Measurements from ENCODE around the gene ELF1. TPM values are rescaled to one million over a fixed set of nuclear protein-coding genes. Genes with fewer than 3 reads are reported as not detected.

The ELF1 gene
- total and polyA plus RNA-seq, 8 donors, result 9.4 to 61.6 (median 36.7) TPM

DNA sequence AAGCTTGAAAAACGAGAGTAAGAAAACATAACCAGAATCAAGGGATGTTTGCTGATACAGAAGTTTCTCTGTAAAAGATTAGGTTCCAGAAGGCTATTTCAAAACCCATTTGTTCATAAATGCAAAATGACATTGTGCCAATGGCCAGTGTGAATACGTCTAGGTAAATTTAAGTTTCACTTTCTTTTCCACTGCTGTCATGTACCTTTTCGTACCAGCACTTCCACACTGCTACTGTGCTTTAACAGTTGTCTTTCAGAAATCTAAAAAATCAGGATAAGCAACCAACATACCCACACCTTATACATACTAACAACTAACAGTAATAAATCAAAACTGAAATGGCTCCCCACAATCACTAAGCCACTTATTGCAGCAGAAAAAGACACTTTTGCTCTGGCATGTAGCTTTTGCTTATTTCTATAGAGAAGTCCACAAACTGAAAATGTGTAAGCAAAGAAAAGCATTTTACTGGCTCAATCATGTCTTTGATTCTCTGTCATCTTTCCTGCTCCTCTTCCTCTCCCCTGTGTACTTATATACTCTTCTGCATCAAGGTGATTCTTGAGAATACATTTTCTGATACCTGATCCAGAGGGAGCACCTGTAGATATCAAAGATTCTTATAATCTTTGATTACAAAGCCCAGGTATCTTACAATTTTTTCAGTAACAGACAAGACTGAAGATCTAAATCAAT is 34.3 kb downstream of the ELF1 start:
- no peak for TF ChIP-seq CTCF (IDR thresholded peaks at IDR 0.05)
- ATAC-seq (peak in 3 of 4 donors; percentile 39 to 65 (median 55)), FAIRE-seq (peak; percentile 67), DNase-seq (no peak)
- intact Hi-C loops (cut with DNase I), result no loop called here
- peak overlapping the region in 2 of 4 donors; percentile 1 to 21 for H3K4me3 ChIP-seq
- H3K36me3 ChIP-seq, result no peaks in the 10 kb centered on the region
- WGBS, 2 donors, result 1 to 5% methylated on average over 3 of the region's 3 CpGs
- H3K4me1 ChIP-seq, result peaks cover 37 to 65% (median 60%) of the 10 kb centered on the region in 3 donors
- peak overlapping the region in 3 of 4 donors; percentile 1 to 83 (median 60) for H3K27ac ChIP-seq
- no peaks in the 10 kb centered on the region for H3K9me3 ChIP-seq
- no peaks in the 10 kb centered on the region for H3K27me3 ChIP-seq

- ATAC-seq, result no peak
- no peaks in the 10 kb centered on the region for H3K9me3 ChIP-seq
- no peaks in the 10 kb centered on the region for H3K27me3 ChIP-seq
- TF ChIP-seq CTCF (IDR thresholded peaks at IDR 0.05), result no peak
- H3K36me3 ChIP-seq, result no peaks in the 10 kb centered on the region
- peaks cover 37 to 64% (median 62%) of the 10 kb centered on the region in 3 donors for H3K4me1 ChIP-seq
- no peak for DNase-seq
- peak overlapping the region; percentile 1 to 83 (median 33) for H3K27ac ChIP-seq
- FAIRE-seq, result no peak
- peak overlapping the region in 2 of 4 donors; percentile 1 to 21 for H3K4me3 ChIP-seq
- intact Hi-C loops (cut with DNase I), result no loop called here
- 66 to 70% methylated on average over 4 of the region's 4 CpGs for WGBS, 2 donors
Measured at GRCh38 chr13:40983725-40984667, 35.1 kb downstream of the ELF1 start.

DNA sequence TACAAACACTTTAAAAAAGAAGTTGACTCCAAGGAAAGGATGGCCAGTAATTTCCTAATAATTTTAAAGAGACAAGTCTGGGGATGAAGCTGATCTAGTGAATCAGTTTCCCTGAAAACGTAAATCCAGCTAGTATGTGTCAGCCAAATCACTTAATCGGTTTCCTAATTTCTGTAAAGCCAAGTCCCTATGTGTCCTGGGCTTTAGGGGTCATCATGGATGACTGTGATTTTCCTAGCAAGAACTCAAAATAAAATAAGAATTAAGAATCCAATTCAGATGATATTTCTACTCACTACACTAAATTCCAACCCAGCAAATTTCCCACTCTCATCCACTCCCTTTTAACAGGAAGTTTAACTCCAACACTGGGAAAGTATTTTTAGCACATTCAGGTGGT is 35.9 kb downstream of the ELF1 start:
- peak overlapping the region in 1 of 4 donors; percentile 19 for H3K4me3 ChIP-seq
- DNase-seq, result no peak
- ATAC-seq, result peak in 2 of 4 donors; percentile 6 to 7
- peak overlapping the region in 3 of 4 donors; percentile 6 to 83 (median 60) for H3K27ac ChIP-seq
- no peak for TF ChIP-seq CTCF (IDR thresholded peaks at IDR 0.05)
- no peaks in the 10 kb centered on the region for H3K9me3 ChIP-seq
- no peaks in the 10 kb centered on the region for H3K27me3 ChIP-seq
- peaks cover 37 to 64% (median 57%) of the 10 kb centered on the region in 3 donors for H3K4me1 ChIP-seq
- FAIRE-seq, result no peak
- intact Hi-C loops (cut with DNase I), result no loop called here
- WGBS, 2 donors, result 38 to 62% methylated on average over 2 of the region's 2 CpGs
- no peaks in the 10 kb centered on the region for H3K36me3 ChIP-seq

- DNase-seq, result peak in 1 of 6 donors; percentile 61
- FAIRE-seq, result peak; percentile 87
- Histone ChIP-seq H3K27ac (peak overlapping the region in 3 of 4 donors; percentile 6 to 83 (median 60)), H3K36me3 (no peaks in the 10 kb centered on the region), H3K27me3 (no peaks in the 10 kb centered on the region), H3K9me3 (no peaks in the 10 kb centered on the region), H3K4me3 (peak overlapping the region in 1 of 4 donors; percentile 19), H3K4me1 (peaks cover 36 to 62% (median 52%) of the 10 kb centered on the region in 3 donors)
- WGBS, 2 donors, result 4 to 8% methylated on average over 3 of the region's 3 CpGs
- intact Hi-C loops (cut with DNase I), result no loop called here
- TF ChIP-seq CTCF (IDR thresholded peaks at IDR 0.05), result no peak
- peak in 3 of 4 donors; percentile 41 to 68 (median 66) for ATAC-seq
Measured at GRCh38 chr13:40982772-40983171, 36.3 kb downstream of the ELF1 start.
